Measurements from ENCODE around the gene SLC1A5. TPM values are rescaled to one million over a fixed set of nuclear protein-coding genes. Genes with fewer than 3 reads are reported as not detected.
"Not testable (repeated sequence)": the region's sequence is repeated elsewhere in the genome, so short reads cannot be mapped to it uniquely, and the experiment has no call there.

SLC1A5 gene
- total RNA-seq, 6 experiments from 2014 or later: 263 to 310 (median 281) TPM

DNA sequence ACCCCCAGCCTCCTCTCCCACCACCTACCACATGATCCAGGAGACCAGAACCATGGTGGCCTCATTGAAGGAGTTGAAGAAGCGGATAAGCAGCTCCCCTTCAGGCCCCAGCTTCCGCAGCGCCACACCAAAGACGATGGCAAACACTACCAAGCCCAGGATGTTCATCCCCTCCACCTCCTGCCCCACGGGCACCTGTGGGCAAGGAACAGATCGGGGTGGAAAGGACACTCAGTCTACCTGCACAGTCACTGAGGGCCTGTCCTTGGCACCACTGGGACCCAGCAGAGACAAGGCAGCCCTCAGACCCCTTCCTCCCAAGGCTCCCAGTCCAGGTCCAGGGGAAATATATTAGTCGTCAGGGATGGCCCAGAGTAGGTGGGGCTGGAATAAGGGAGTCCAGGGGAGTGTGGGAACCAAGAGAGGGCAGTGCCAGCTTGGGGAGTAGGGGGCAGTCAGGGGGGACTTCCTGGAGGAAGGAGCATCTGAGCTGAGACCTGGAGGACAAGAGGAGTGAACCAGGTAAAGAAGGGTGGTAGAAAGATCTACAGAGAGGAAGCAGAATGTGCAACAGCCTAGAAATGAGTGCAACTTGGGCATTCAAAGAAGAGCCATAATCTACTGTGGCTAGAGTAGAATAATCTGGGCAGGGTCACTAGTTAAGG is 5.9 kb downstream of the SLC1A5 start:
- peaks cover 52% of the 10 kb centered on the region for H3K4me1 Mint-ChIP-seq (ENCODE audit: low read depth)
- H3K9me3 Mint-ChIP-seq: no peaks in the 10 kb centered on the region
- peak overlapping the region; percentile 60 for H3K27ac Mint-ChIP-seq
- peak overlapping the region; percentile 21; the same call in 1 of the 2 replicates for H3K4me3 Mint-ChIP-seq
- TF ChIP-seq, protein P1, sequence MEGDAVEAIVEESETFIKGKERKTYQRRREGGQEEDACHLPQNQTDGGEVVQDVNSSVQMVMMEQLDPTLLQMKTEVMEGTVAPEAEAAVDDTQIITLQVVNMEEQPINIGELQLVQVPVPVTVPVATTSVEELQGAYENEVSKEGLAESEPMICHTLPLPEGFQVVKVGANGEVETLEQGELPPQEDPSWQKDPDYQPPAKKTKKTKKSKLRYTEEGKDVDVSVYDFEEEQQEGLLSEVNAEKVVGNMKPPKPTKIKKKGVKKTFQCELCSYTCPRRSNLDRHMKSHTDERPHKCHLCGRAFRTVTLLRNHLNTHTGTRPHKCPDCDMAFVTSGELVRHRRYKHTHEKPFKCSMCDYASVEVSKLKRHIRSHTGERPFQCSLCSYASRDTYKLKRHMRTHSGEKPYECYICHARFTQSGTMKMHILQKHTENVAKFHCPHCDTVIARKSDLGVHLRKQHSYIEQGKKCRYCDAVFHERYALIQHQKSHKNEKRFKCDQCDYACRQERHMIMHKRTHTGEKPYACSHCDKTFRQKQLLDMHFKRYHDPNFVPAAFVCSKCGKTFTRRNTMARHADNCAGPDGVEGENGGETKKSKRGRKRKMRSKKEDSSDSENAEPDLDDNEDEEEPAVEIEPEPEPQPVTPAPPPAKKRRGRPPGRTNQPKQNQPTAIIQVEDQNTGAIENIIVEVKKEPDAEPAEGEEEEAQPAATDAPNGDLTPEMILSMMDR (IDR thresholded peaks at IDR 0.05): no peak
- peaks cover 55% of the 10 kb centered on the region for H3K36me3 Mint-ChIP-seq (ENCODE audit: low read depth)
- H3K27me3 Mint-ChIP-seq (ENCODE audit: insufficient read depth): peaks cover 6% of the 10 kb centered on the region
- no peak for DNase-seq

DNA sequence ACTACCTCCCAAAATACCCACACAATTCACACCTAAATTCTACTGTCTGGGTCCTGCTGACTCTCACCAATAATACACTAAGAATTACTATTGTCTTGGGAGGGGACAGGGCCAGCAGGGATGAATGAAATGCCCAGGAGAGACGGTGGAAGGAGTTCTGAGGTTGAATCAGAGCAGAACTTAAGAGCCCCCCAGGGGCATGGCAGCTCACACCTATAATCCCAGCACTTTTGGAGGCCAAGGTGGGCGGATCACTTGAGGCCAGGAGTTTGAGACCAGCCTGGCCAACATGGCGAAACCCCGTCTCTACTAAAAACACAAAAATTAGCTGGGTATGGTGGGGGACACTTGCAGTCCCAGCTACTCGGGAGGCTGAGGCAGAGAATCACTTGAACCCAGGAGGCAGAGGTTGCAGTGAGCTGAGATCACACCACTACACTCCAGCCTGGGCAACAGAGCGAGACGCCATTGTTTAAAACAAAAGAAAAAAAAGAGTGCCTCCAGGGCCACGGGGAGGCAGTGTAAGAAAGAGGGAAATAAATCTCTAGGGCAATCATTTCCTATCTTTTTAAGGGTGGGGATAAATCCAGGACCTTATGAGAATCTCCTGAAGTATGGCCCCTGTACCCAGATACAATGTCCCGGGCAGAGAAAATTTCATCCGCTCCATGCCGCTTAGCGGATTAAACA is 10.3 kb downstream of the SLC1A5 start:
- H3K27me3 Mint-ChIP-seq (ENCODE audit: insufficient read depth); DNase-seq; H3K9me3 Mint-ChIP-seq; H3K4me3 Mint-ChIP-seq: not testable (repeated sequence)
- Mint-ChIP-seq H3K36me3 (ENCODE audit: low read depth) (peaks cover 27% of the 10 kb centered on the region), H3K27ac (peak overlapping the region; percentile 46), H3K4me1 (ENCODE audit: low read depth) (peaks cover 20% of the 10 kb centered on the region)

DNA sequence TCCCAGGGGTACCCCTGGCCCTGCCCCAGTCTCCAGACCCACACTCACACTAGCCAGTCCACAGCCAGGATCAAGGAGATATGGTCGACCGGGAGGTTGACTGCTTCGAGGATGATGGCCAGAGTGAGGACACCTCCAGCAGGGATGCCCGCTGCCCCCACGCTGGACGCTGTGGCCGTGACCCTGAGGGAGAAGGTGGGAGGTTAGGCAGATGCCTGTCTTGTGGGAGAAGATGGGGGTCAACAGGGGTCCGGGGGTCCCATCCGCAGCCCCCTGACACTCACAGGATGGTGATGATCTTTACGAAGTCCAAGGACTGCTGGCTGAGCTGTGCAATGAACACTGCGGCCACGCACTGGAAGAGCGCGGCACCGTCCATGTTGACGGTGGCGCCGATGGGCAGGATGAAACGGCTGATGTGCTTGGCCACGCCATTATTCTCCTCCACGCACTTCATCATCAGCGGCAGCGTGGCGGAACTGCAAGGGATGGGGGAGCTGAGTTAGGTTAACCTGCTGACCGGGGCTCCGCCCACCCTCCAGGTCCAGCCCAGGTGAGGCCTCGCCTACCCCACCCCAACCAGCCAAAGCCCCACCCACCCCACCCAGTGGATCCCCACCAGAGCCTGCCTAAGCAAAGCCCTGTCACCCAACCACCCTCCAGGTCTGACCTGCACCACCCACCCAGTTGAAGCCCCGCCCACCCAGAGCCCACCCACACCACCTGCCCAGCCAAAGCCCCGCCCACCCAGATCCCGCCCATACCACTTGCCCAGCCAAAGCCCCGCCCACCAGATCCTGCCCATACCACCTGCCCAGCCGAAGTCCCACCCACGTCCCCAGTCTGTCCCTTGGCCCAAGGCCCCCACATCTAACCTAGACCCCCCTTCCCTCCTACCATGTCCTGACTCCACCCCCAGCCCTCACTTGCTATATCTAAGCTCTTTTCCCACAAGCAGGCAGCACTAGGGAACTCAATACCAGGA is 11.2 kb downstream of the SLC1A5 start:
- no peaks in the 10 kb centered on the region for H3K9me3 Mint-ChIP-seq
- TF ChIP-seq, protein P1 (IDR thresholded peaks at IDR 0.05): no peak
- peaks cover 5% of the 10 kb centered on the region for H3K27me3 Mint-ChIP-seq (ENCODE audit: insufficient read depth)
- H3K27ac Mint-ChIP-seq: peak overlapping the region; percentile 46
- H3K36me3 Mint-ChIP-seq (ENCODE audit: low read depth): peaks cover 23% of the 10 kb centered on the region; the same call in 1 of the 2 replicates
- no peak overlapping the region for H3K4me3 Mint-ChIP-seq
- peaks cover 17% of the 10 kb centered on the region for H3K4me1 Mint-ChIP-seq (ENCODE audit: low read depth)
- no peak for DNase-seq

DNA sequence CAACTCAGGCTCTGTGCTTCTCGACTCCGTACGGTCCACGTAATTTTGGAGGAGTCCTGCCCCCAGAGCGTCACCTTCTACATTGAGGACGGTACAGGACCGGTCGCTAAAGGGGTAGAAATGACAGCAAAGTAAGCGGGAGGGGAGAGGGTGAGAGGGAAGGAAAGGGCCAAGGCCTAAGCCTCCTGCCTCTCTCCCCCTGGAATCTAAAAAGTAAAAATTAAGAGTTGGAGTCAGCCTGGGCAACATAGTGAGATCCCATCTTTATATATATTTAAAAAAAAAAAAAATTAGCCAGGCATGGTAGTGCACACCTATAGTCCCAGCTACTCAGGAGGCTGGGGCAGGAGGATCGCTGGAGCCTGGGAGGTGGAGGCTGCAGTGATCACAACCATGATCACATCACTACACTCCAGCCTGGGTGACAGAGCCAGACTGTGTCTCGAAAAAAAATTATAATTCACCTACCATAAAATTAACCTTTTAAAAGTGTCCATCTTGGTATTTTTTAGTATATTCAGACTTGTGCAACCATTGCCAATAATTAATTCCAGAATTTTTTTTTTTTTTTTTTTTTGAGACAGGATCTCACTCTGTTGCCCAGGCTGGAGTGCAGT is 12.6 kb downstream of the SLC1A5 start:
- Mint-ChIP-seq H3K27me3 (ENCODE audit: insufficient read depth) (peaks cover 7% of the 10 kb centered on the region), H3K36me3 (ENCODE audit: low read depth) (peaks cover 21% of the 10 kb centered on the region; the same call in 1 of the 2 replicates), H3K4me3 (no peak overlapping the region), H3K27ac (no peak overlapping the region), H3K9me3 (no peaks in the 10 kb centered on the region), H3K4me1 (ENCODE audit: low read depth) (peaks cover 8% of the 10 kb centered on the region)
- no peak for DNase-seq
- TF ChIP-seq, protein P1 (IDR thresholded peaks at IDR 0.05): no peak

DNA sequence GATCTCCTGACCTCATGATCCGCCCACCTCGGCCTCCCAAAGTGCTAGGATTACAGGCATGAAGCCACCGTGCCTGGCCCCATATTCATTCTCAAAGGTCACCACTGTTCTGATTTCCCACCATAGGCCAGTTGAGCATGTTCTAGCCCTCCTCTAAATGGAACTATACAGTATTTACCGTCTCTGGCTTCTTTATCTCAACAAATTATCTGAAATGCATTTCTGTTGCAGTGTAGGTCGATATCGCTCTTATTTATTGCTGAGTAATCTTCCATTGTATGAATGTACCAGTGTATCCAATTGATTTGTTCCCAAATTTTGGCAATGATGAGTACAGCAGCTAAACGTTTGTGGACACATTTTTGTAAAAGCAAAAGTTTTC is 15.4 kb downstream of the SLC1A5 start:
- no peaks in the 10 kb centered on the region for H3K9me3 Mint-ChIP-seq
- H3K27ac Mint-ChIP-seq: peak overlapping the region; percentile 47
- TF ChIP-seq, protein P1 (IDR thresholded peaks at IDR 0.05): no peak
- H3K4me1 Mint-ChIP-seq (ENCODE audit: low read depth): peaks cover 16% of the 10 kb centered on the region
- DNase-seq: no peak
- no peak overlapping the region for H3K4me3 Mint-ChIP-seq
- H3K36me3 Mint-ChIP-seq (ENCODE audit: low read depth): peaks cover 18% of the 10 kb centered on the region; the same call in 1 of the 2 replicates
- peaks cover 7% of the 10 kb centered on the region for H3K27me3 Mint-ChIP-seq (ENCODE audit: insufficient read depth)
